ENCODE measurements around the gene PAX8.
"Not testable (repeated sequence)": the region's sequence is repeated elsewhere in the genome, so short reads cannot be mapped to it uniquely, and the experiment has no call there.

DNA sequence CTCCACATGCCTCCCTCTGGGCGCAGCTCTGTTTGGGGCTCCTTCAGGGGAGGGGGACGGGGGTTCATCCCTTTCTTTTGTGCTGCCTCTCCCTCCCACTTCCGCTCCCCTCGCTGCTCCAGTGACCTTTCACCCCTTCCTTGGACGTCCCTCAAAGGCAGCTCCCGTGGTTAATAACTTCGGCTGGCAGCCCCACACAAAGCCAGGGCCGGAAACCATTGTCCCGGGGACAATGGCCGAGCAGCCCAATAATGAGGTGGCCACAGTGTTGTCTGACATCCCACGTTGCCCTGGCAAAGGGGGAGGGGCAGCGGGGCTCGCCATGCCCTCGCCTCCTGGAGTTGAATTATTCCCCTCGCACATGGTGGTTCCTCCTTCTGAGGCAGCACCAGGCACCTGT lies 27.0 kb upstream of the PAX8 start:
- TF ChIP-seq, protein P1, sequence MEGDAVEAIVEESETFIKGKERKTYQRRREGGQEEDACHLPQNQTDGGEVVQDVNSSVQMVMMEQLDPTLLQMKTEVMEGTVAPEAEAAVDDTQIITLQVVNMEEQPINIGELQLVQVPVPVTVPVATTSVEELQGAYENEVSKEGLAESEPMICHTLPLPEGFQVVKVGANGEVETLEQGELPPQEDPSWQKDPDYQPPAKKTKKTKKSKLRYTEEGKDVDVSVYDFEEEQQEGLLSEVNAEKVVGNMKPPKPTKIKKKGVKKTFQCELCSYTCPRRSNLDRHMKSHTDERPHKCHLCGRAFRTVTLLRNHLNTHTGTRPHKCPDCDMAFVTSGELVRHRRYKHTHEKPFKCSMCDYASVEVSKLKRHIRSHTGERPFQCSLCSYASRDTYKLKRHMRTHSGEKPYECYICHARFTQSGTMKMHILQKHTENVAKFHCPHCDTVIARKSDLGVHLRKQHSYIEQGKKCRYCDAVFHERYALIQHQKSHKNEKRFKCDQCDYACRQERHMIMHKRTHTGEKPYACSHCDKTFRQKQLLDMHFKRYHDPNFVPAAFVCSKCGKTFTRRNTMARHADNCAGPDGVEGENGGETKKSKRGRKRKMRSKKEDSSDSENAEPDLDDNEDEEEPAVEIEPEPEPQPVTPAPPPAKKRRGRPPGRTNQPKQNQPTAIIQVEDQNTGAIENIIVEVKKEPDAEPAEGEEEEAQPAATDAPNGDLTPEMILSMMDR (conservative IDR thresholded peaks at IDR 0.05; ENCODE audit: low read length) = not testable (repeated sequence)
- TF ChIP-seq EZH2phosphoT487 (IDR thresholded peaks at IDR 0.05; ENCODE audit: borderline replicate concordance) = not testable (repeated sequence)
